Kidney epithelial cell (primary cell): Measurements from ENCODE around the gene KCNG2. TPM values are rescaled to one million over a fixed set of nuclear protein-coding genes. Genes with fewer than 3 reads are reported as not detected.

Source experiments
- DNase-seq: peaks from one replicate; pipeline ENCODE4 v3.0.0-alpha.2; 2010; ENCODE audit warnings: low read depth
- H3K27me3 ChIP-seq: 2 replicates; pipeline ENCODE4 v1.6.0; 2011; ENCODE audit warnings: low read length; ENCODE audit not compliant: control insufficient read depth, insufficient read depth
- H3K36me3 ChIP-seq: 2 replicates; pipeline ENCODE4 v1.5.1; 2011; ENCODE audit warnings: low read length; ENCODE audit not compliant: control insufficient read depth, insufficient read depth
- H3K4me3 ChIP-seq: 2 replicates; pipeline ENCODE4 v1.5.1; 2011; ENCODE audit warnings: low read depth, mild to moderate bottlenecking, control low read depth, low read length
- total RNA-seq: library from RNA; depleted of rRNA; stranded (reverse); fragments of >200 nt; gene quantifications from 2 replicates; pipeline ENCODE4 v1.2.3, GENCODE V29; 2015
- TF ChIP-seq, protein P1 (sequence below): IDR thresholded peaks from 2 replicates; pipeline ENCODE4 v1.5.1; 2011; ENCODE audit warnings: mild to moderate bottlenecking, moderate library complexity, low read length, control low read depth, inconsistent platforms; ENCODE audit not compliant: insufficient read depth, poor library complexity, severe bottlenecking

KCNG2 gene
- total RNA-seq, 1 donor from 2014 or later = not detected

DNA sequence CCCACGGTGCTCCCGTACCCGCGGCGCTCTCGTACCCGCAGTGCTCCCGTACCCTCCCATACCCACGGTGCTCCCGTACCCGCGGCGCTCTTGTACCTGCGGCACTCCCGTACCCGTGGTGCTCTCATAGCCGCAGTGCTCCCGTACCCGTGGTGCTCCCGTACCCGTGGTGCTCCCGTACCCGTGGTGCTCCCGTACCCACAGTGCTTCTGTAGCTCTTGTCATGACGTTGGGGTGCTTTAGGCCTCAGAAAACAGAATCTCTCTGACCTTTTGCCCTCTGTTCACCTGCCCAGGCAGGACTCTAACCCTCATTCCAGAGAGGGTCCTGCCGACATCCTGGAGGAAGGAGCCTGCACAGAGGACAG is 118.4 kb downstream of the KCNG2 start:
- TF ChIP-seq, protein P1, sequence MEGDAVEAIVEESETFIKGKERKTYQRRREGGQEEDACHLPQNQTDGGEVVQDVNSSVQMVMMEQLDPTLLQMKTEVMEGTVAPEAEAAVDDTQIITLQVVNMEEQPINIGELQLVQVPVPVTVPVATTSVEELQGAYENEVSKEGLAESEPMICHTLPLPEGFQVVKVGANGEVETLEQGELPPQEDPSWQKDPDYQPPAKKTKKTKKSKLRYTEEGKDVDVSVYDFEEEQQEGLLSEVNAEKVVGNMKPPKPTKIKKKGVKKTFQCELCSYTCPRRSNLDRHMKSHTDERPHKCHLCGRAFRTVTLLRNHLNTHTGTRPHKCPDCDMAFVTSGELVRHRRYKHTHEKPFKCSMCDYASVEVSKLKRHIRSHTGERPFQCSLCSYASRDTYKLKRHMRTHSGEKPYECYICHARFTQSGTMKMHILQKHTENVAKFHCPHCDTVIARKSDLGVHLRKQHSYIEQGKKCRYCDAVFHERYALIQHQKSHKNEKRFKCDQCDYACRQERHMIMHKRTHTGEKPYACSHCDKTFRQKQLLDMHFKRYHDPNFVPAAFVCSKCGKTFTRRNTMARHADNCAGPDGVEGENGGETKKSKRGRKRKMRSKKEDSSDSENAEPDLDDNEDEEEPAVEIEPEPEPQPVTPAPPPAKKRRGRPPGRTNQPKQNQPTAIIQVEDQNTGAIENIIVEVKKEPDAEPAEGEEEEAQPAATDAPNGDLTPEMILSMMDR = no peak
- Histone ChIP-seq H3K4me3 (no peak overlapping the region), H3K27me3 (no peaks in the 10 kb centered on the region), H3K36me3 (no peaks in the 10 kb centered on the region)
- DNase-seq = no peak

DNA sequence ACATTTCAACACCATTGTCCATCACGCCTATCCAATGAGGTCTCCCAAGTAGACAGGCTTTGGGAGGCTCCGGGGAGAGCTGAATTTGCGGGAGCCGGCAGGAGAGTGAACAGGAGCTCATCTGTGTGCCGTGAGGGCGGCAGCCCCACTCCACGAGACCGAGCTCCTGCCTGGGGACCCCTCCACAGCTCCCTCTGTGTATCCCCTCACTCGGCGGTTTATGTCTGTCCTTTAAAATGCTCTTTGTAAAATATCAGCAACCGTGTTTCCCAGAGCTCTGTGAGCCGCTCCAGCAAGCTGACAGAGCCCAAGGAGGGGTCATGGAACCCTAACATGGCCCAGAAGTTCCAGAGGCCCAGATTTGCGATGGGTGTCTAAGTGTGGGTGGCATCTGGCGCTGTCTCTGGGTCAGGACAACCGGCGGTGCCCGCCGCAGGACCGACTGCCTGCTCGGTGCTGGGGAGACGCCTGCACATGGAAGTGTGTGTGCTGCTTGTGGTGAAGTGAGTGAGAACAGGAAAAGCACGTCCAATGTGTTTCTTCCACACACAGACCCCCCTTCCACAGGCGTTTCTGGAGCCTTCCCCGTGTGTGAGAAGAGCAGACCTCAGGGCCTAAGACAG is 118.9 kb downstream of the KCNG2 start:
- no peak for DNase-seq
- TF ChIP-seq, protein P1 = no peak
- H3K4me3 ChIP-seq = no peak overlapping the region
- H3K27me3 ChIP-seq = no peaks in the 10 kb centered on the region
- no peaks in the 10 kb centered on the region for H3K36me3 ChIP-seq

DNA sequence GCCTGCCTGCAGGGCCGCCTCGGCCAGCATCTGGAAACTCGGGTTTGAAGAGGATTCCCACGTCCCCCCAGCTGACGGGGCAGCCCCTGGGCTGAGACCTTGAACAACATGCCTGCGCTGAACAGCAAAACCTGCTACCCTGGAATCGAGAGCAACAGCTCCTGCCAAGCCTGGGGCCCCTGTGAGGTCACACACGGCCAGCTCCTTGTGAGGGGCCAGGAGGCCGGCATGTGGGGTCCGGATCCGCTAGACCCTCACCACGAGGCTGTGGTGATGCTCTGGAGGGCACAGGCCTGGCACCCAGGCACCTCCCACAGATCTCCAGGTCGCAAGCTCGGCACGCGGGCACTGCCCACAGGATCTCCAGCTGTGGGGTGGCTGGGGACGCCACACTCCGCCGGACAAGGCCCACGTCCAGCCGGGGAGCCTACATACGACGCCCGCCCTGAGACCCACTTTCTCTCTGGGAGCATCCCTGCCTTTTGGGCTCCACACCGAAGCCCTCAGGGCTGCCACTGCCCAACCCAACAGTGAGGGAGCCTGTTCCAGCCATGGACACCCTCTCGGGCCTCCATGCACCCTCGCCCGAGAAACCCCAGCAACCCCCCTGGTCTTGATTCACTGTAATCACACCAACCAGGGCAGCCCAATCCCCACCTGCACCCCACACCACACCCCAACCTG is 119.6 kb downstream of the KCNG2 start:
- H3K27me3 ChIP-seq = no peaks in the 10 kb centered on the region
- DNase-seq = no peak
- TF ChIP-seq, protein P1 = no peak
- no peaks in the 10 kb centered on the region for H3K36me3 ChIP-seq
- H3K4me3 ChIP-seq = no peak overlapping the region

DNA sequence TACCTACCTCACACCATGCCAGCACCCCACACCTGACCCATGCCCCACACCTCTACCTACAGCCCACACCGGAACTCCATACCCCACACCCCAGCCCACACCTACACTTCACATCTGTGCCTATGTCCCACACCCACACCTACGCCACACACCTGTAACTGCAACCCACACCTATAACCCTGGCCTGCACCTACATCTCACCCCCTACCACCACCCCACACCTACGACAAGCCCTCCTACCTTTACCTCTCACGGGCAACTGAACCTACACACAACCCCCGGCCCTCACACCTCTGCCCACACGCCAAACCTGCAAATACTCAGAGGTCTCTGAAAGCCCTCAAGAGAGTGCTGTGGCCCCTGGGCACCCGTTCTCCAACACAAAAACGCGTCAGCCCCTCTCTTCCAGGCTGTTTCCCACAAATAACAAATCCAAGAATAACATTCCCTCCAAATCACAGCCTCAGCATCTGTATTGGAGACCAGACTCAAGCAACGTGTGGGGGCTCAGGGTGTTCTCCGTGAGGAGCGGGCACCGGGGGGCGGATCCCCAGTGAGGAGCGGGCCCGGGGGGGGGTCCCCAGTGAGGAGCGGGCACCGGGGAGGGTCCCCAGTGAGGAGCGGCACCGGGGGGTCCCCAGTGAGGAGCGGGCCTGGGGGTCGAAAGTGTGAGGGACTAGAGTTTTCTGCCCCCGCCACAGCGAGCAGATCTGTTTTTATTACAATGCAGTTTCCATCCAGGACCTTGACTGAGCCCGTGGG is 120.3 kb downstream of the KCNG2 start:
- no peak overlapping the region for H3K4me3 ChIP-seq
- H3K36me3 ChIP-seq = no peaks in the 10 kb centered on the region
- TF ChIP-seq, protein P1 = no peak
- DNase-seq = no peak
- no peaks in the 10 kb centered on the region for H3K27me3 ChIP-seq

DNA sequence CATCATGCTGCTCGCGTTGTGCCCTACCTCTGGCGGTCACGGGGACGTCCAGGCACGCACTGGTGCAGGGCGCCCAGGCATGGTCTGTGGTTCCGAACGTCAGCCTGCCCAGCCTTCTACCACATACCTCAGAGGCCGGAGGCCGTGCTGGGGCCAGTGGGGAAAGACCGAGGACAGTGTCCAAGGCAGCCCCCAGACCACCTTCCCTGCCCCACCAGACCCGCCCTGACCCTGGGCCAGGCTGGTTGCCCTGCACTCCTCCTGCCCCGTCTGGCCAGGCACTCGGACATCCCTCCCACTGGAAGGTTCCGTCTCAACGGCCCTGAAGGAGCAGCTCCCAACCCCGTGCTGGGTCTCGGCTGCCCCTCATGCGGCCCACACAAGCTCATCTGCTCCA is 120.9 kb downstream of the KCNG2 start:
- no peaks in the 10 kb centered on the region for H3K36me3 ChIP-seq
- TF ChIP-seq, protein P1 = no peak
- no peaks in the 10 kb centered on the region for H3K27me3 ChIP-seq
- no peak overlapping the region for H3K4me3 ChIP-seq
- DNase-seq = no peak
